NCI-H187 treated with DMSO at 0.1 percent for 48 hours (cell line): ENCODE data around the gene CCL15.

ENCODE experiments used
- DNase-seq: peaks from one replicate; lab custom pipeline; 2025; lab: John Stamatoyannopoulos, UW

Gene CCL15

DNA sequence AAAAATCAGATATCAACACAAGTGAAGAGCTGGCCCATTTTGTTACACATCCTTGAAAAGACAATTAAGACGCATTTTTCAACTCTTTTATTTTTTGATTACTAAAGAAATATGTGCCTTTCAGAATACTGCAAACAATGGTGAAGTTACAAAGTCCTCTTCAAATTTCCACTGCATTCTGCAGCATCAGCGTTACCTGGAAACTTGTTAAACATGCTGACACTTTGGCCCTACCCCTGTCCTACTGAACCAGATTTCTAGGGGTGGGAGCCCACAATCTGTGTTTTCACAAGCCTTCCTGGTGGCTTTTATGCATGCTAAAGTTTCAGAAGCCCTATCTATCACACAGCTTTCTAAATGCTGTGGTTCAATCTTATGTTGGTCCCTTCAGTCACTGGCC is 10.3 kb downstream of the CCL15 start:
- no peak for DNase-seq

DNA sequence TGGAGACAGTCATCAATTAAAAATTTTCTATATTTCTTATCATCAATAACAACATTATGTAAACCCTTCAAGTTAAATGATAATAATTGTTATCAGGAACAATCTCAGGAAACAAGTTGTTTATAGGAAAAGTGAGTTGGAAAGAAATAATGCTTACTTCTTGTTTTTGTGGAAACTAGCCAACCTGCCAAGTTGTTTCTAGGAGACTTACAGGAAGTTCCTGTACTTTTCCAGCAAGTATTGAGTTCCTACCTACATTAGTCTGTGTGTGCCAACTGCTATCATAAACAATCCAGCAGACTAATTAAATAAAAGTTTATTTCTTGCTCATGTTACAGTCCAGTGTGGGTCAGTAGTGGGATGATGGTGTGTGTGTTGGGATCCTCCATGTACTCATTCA is 13.2 kb downstream of the CCL15 start:
- no peak for DNase-seq

DNA sequence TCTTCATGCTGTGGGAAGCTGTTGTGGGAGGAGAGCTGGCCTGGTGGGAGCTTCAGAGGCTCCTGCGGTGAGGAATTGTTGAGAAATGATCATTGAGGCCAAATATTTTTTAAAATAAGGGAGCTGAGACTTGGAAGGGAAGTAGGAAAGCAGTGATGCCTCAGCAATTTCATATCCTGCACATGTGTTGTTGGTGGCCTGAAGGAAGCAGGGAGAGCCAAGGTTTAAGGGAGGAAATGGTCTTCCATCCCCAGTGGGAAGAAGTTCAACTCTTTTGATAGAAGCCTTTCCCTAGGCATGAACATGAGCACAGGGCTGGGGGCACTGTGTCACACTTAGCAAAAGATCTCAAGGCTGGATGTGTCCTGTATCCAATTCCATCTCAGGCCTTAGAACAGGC is 14.7 kb downstream of the CCL15 start, which contains the start of gene CCL14:
Gene CCL14, minus strand, starts transcription at position 87 of the 400 bp plus-strand sequence. Its CDS starts 80 bp downstream, at position 7.
- no peak for DNase-seq

DNA sequence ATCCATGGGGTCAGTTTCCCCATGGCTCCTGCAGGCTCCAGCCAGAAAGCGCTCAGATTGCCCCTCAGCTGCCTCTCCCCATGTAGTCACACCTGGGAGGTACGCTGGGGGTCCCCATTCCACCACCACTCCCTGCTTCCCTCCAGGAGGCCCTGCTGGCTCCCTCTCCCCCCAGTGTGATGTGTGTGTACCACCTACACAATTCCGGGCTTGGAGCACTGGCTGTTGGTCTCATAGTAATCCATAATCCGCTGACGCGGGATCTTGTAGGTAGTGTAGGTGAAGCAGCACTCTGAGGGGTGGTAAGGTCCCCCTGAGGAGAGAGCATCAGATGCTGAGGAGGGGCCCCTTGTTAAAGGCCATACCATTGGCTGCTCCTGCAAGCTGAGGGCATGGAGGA is 17.2 kb downstream of the CCL15 start:
- no peak for DNase-seq

DNA sequence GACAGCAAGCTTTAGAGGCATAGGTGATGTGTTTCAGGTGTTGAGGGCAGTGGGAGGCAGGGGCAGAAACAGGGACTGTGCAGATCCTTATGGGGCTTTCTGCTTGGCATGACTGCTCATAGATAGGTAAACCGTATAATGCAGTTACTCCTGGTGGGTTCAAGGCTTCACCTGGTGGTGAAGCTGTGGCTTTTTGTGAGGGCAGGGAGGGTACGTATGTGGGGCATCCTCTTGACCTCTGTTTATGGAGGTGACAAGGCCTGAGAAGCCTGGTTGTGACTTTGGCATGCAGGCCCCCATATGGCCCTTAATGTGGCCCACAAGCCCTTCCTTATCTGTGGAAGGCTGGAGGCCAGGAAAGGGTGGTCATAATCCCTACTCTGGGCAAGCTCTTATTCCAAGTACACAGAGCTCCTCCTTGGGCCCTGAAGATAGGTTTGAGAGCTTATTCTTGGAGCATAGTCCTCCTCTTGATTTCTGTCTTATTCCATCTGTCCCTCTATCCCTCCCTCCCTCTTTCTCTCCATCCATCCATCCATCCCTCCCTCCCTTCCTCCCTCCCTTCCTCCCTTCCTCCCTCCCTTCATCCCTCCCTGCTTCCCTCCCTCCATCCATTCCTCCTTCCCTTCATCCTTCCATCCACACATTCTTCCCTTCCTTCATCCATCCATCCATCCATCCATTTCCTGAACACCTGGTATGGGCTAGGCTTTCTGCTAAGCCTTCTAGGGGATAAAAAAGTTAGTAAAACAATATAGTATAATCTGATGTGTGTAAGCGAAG is 18.8 kb downstream of the CCL15 start:
- no peak for DNase-seq

DNA sequence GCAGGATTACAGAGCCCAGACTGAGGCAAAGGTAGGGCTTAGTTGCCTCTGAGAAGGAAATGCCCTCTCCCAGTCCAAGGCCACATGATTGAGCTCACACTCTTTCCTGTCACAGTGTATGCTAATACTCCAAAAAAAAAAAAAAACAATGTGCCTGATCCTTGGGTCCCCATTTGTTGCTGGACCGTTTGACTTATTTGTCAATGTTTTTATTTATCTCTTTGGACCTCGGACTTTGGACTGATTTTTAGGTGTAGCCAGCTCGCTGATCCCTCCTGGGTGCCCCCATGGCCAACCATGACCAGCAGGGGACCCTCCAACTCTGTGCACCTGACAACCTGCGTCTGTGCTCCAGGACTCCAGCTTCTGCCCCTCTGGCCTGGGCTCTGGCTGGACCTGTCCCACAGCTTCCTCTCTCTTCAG is 19.4 kb downstream of the CCL15 start:
- no peak for DNase-seq

DNA sequence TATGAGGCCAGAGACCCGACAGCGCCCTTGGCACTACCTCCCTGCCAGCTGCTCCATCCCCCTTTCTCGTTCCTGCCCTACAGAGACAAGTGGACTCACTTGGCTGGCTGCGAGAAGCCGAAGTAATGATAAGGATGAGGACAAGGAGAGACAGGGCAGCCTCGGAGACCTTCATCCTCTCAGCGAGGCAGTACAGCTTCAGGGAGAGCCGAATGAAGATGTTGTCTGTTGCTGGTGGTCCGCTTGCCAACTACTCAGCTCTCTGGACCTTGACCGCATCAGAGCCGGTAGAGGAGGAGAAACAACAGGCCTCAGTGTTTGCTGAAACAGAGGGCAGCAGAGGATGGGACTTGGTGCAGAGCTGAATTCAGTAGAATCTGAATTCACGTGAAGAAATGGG is 20.1 kb downstream of the CCL15 start, which contains the start of gene CCL16:
Gene CCL16, minus strand, starts transcription at position 252 of the 400 bp plus-strand sequence. Its CDS starts 77 bp downstream, at position 175.
- no peak for DNase-seq

GRCh38 chr17:35978346-35978745 is 23.0 kb downstream of the CCL15 start:
- no peak for DNase-seq

DNA sequence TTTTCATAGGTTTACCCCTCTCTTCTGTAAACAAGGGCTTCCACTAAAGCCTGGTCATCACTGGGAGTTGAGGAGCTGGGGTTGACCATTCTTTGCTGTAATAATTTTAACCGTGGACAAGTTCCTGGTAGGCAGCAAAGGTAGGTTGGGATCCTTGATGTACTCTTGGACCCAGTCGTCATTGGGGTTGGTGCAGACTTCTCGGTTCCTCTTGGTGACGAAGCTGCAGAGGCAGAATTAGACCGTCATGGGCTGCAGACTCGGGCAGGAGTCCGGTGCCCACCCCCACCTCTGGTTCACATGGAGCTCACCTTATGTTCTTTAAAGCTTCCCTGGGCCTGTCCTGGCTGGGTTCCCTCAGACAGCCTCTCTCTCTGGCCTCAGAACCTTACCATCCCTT is 23.8 kb downstream of the CCL15 start:
- no peak for DNase-seq

- no peak for DNase-seq
Measured at GRCh38 chr17:35973333-35974260, 27.8 kb downstream of the CCL15 start.

- DNase-seq = no peak
Measured at GRCh38 chr17:35972945-35973332, 28.4 kb downstream of the CCL15 start.

GRCh38 chr17:35972535-35972934 is 28.8 kb downstream of the CCL15 start:
- DNase-seq = no peak

DNA sequence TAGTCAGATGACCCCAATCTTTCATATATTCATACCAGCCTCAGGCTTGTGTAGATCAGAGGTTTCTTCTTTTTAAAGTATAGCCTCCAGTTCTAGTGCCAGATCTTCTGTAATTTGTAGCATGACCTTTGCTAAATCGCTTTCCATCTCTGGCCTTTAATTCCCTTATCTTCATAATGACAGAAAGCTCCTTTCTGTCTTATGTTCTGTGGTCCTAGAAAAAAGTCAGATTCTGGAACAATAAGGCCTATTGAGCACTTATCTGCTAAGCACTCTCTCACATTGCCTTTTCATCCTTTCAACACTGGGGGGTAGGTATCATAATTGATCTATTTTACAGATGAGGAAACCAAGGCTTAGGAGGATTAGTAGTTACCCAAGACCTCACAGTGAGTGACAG is 29.3 kb downstream of the CCL15 start:
- DNase-seq = no peak

DNA sequence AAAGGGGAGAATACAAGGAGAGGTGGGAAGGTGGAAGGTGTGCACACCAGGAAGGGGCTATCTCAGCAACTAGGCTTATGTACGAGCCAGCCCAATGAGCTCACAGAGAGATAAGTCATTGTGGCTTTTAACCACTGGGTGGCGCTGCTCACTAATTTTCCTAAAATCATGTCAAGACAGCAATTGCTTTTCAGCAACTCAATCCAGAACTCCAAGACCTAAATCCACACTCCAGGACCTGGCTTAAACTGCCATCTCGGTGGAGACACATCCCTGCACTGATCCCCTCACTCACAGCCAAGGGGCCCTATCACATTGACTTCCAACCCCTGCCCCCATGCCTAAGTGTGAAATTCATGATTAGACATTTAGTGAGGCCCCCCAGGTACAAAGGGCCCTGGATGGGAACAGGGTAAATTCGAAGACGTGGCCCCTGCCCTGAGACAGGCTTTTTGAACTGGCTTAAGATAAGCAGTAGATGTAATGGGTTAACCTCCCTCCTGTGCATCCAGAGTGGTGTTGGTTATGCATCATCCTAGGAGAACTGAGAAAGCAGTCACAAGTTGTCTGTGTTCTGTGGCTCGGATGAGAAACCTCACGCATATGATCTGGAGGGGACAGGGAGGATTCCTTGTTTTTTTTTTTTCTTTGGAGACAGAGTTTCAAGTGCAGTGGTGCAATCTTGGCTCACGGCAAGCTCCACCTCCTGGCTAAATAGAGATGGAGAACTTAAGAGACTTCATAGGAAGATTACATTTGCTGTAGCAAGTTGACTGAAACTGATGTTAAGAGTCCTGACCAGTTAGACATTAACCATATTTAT is 31.6 kb downstream of the CCL15 start:
- DNase-seq = no peak

GRCh38 chr17:35968520-35969054 is 32.8 kb downstream of the CCL15 start:
- DNase-seq = no peak

DNA sequence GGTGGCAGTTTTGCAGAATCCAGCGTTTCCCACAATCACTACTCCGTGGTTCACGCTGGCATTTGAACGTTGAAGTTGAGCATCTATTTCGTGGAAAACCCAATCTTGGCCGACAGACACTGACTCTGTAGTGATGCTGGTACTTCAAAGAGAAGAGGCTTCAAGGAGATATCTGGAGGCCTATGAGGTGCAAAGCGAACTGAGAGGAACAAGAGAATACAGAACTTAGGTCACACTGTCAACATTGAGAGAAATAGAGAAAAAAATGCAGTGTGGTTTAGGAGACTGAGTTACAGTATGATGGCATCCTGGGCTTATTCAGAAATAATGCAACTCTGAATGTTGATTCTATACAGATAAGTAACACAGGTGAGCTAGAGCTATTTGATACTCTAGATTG is 36.1 kb downstream of the CCL15 start:
- no peak for DNase-seq

DNA sequence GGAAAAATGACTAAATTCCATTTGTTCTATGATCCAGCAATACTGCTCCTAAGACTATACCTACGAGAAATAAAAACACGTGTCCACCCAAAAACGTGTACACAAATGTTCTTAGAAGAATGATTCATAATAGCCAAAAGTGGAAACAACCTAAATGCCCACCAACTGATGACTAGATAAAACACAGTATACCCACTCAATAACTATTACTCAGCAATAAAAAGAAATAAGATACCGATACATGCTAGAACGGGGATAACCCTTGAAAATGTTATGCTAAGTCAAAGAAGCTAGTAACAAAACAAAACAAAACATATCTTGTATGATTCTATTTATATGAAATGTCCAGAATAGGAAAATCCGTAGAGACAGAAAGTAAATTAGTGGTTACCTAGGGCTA is 37.7 kb downstream of the CCL15 start:
- no peak for DNase-seq

DNA sequence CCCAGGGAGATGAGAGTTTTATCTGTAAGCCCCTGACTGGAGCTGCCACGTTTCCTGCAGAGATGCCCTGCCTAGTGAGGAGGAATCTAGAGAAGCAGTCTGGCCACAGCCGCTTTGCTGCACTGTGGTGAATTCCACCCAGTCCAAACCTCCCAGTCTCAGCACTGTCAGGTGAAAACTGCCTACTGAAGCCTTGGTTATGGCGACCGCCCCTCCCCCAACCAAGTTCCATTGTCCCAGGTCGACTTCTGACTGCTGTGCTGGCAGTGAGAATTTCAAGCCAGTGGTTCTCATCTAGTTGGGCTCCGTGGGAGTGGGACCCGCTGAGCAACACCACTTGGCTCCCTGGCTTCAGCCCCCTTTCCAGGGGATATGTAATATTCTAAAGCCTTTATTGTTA is 47.6 kb downstream of the CCL15 start:
- DNase-seq = no peak

DNA sequence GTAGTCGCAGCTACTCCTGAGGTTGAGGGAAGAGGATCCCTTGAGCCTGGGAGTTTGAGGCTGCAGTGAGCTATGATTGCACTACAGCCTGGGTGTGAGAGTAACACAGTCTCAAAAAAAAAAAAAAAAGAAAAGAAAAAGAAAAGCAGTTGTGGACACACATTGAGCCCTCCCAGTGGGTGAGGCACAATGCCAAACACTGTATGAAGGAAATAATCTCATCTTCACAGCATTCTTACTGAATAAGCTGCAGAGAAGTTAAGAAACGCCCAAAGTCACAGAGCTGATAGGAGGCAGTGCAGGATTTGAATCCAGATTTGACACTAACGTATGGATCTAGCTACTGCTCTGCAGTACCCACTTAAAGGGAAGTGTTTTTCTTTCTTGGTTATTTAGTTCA is 52.0 kb downstream of the CCL15 start:
- DNase-seq = no peak

GRCh38 chr17:35948092-35948491 is 53.3 kb downstream of the CCL15 start:
- no peak for DNase-seq
